ENCODE data around the gene CFAP100.

DNA sequence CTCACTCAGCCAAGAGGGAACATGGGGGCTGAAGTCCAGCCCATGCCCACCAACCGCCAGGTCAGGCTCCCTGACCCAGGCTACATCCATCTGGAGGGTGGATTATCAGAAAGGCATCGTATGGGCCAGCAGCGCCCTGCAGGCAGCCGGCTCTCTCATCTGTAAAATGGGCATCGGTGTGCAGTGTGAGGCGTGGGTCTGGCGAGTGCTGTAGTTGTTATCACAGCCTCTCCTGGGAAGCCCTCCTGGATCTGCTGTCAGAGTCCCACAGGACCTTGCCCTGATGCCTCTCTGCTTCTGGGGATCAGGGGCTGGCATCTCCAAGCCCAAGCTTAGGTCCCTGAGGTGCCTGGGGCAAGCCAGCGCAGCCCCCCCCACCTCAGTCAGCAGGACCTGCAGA is 27.4 kb downstream of the CFAP100 start:
- no peak for TF ChIP-seq YY1 (IDR thresholded peaks at IDR 0.05; ENCODE audit: low read depth)
- no peak for TF ChIP-seq REST (IDR thresholded peaks at IDR 0.05; ENCODE audit: low read depth)
- no peak for TF ChIP-seq RAD21 (IDR thresholded peaks at IDR 0.05; ENCODE audit: low read depth)
- no peak for TF ChIP-seq EP300 (IDR thresholded peaks at IDR 0.05; ENCODE audit: borderline replicate concordance)
- TF ChIP-seq EGR1 (IDR thresholded peaks at IDR 0.05) = no peak
- TF ChIP-seq FOXM1 (IDR thresholded peaks at IDR 0.05; ENCODE audit: borderline replicate concordance, low read depth) = no peak
- TF ChIP-seq, protein P1, sequence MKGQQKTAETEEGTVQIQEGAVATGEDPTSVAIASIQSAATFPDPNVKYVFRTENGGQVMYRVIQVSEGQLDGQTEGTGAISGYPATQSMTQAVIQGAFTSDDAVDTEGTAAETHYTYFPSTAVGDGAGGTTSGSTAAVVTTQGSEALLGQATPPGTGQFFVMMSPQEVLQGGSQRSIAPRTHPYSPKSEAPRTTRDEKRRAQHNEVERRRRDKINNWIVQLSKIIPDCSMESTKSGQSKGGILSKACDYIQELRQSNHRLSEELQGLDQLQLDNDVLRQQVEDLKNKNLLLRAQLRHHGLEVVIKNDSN (IDR thresholded peaks at IDR 0.05) = no peak
- no peak for TF ChIP-seq TEAD4 (IDR thresholded peaks at IDR 0.05)
- no peak for TF ChIP-seq NFIC (IDR thresholded peaks at IDR 0.05)

Measured in Ishikawa (cell line).